ENCODE measurements around the gene CEPT1. TPM values are rescaled to one million over a fixed set of nuclear protein-coding genes. Genes with fewer than 3 reads are reported as not detected.
A peak's percentile ranks its signal among the peaks of the same experiment; 100 is the strongest.

Gene CEPT1
- total RNA-seq, 1 experiment from 2014 or later, result 33.6 TPM

GRCh38 chr1:111228748-111229126, 88.7 kb downstream of the CEPT1 start:
- no peaks in the 10 kb centered on the region for H4K20me1 ChIP-seq (ENCODE audit: insufficient read depth)
- no peaks in the 10 kb centered on the region for H3K9me3 ChIP-seq (ENCODE audit: insufficient read depth, low read depth)
- H3K9me2 ChIP-seq (ENCODE audit: insufficient read depth), result no peaks in the 10 kb centered on the region
- H3K4me2 ChIP-seq, result peak overlapping the region; percentile 45
- H3K27ac ChIP-seq, result 0 out of 2 replicates have a peak overlapping the region, but pooled peaks have one; percentile 30
- POLR2A ChIA-PET (ENCODE audit: unreplicated experiment), result no interaction called here
- no TSS peak for BruUV-seq (replicated peaks)
- no peak for DNase-seq
- no peaks in the 10 kb centered on the region for H3K27me3 ChIP-seq (ENCODE audit: insufficient read depth, low read depth)
- no peaks in the 10 kb centered on the region for H3K36me3 ChIP-seq (ENCODE audit: low read depth)
- H3F3A ChIP-seq (ENCODE audit: insufficient read depth, low read depth), result peaks cover 11% of the 10 kb centered on the region
- H3K4me3 ChIP-seq, result no peak overlapping the region
- CTCF ChIA-PET, result no interaction called here
- H3K4me1 ChIP-seq (replicated peaks; ENCODE audit: insufficient read depth), result peaks cover 20% of the 10 kb centered on the region
- no peak overlapping the region for H2AFZ ChIP-seq
- TF ChIP-seq CTCF (conservative IDR thresholded peaks at IDR 0.05) (no peak), EZH2 (IDR thresholded peaks at IDR 0.05; ENCODE audit: low read depth) (no peak)
- intact Hi-C loops (cut with micrococcal nuclease; ENCODE audit: unreplicated experiment), result no loop called here
- H3K79me2 ChIP-seq (ENCODE audit: low read depth), result no peaks in the 10 kb centered on the region

- Histone ChIP-seq H3F3A (ENCODE audit: insufficient read depth, low read depth) (peaks cover 29% of the 10 kb centered on the region), H2AFZ (no peak overlapping the region), H3K4me2 (no peak overlapping the region), H3K9me2 (ENCODE audit: insufficient read depth) (no peaks in the 10 kb centered on the region), H4K20me1 (ENCODE audit: insufficient read depth) (no peaks in the 10 kb centered on the region), H3K27ac (no peak overlapping the region), H3K9me3 (ENCODE audit: insufficient read depth, low read depth) (no peaks in the 10 kb centered on the region), H3K36me3 (ENCODE audit: low read depth) (no peaks in the 10 kb centered on the region), H3K27me3 (ENCODE audit: insufficient read depth, low read depth) (no peaks in the 10 kb centered on the region), H3K79me2 (ENCODE audit: low read depth) (no peaks in the 10 kb centered on the region), H3K4me3 (no peak overlapping the region), H3K4me1 (replicated peaks; ENCODE audit: insufficient read depth) (peaks cover 50% of the 10 kb centered on the region)
- no TSS peak for BruUV-seq (replicated peaks)
- TF ChIP-seq CTCF (conservative IDR thresholded peaks at IDR 0.05), result no peak
- TF ChIP-seq EZH2 (IDR thresholded peaks at IDR 0.05; ENCODE audit: low read depth), result no peak
- ChIA-PET POLR2A (ENCODE audit: unreplicated experiment) (no interaction called here), CTCF (no interaction called here)
- no peak for DNase-seq
- intact Hi-C loops (cut with micrococcal nuclease; ENCODE audit: unreplicated experiment), result no loop called here
Observed at GRCh38 chr1:111232134-111232533, 92.1 kb downstream of the CEPT1 start.

- Histone ChIP-seq H3K27ac (peak overlapping the region; percentile 55), H3K4me1 (replicated peaks; ENCODE audit: insufficient read depth) (peaks cover 44% of the 10 kb centered on the region), H3K4me2 (peak overlapping the region; percentile 40), H3K36me3 (ENCODE audit: low read depth) (no peaks in the 10 kb centered on the region), H3K9me2 (ENCODE audit: insufficient read depth) (no peaks in the 10 kb centered on the region), H3K4me3 (no peak overlapping the region), H4K20me1 (ENCODE audit: insufficient read depth) (no peaks in the 10 kb centered on the region), H2AFZ (peak overlapping the region; percentile 40; the same call in 1 of the 2 replicates), H3K79me2 (ENCODE audit: low read depth) (no peaks in the 10 kb centered on the region), H3F3A (ENCODE audit: insufficient read depth, low read depth) (peaks cover 23% of the 10 kb centered on the region), H3K9me3 (ENCODE audit: insufficient read depth, low read depth) (no peaks in the 10 kb centered on the region), H3K27me3 (ENCODE audit: insufficient read depth, low read depth) (no peaks in the 10 kb centered on the region)
- TF ChIP-seq EZH2 (IDR thresholded peaks at IDR 0.05; ENCODE audit: low read depth) (no peak), CTCF (conservative IDR thresholded peaks at IDR 0.05) (no peak)
- intact Hi-C loops (cut with micrococcal nuclease; ENCODE audit: unreplicated experiment), result no loop called here
- peak; percentile 40 to 83 for DNase-seq
- POLR2A ChIA-PET (ENCODE audit: unreplicated experiment), result no interaction called here
- no TSS peak for BruUV-seq (replicated peaks)
- CTCF ChIA-PET, result no interaction called here
Observed at GRCh38 chr1:111234258-111234657, 94.2 kb downstream of the CEPT1 start.

Other genes with a start within 250 kb of the CEPT1 start
- 11.8 and 13.5 TPM in 2 replicates for gene LRIF1, start 176.3 kb upstream of the CEPT1 start, total RNA-seq (2021)
- gene DRAM2, start 130 bp upstream of the CEPT1 start, total RNA-seq (2021), result 34.8 and 37.9 TPM in 2 replicates
- gene DENND2D, start 60.4 kb downstream of the CEPT1 start, total RNA-seq (2021), result 37.2 and 44.9 TPM in 2 replicates
- gene CHI3L2, start 87.5 kb downstream of the CEPT1 start, total RNA-seq (2021), result not detected in 2 replicates
- gene CHIA, start 150.6 kb downstream of the CEPT1 start, total RNA-seq (2021), result not detected in 2 replicates